Measurements from ENCODE around the gene A2M. TPM values are rescaled to one million over a fixed set of nuclear protein-coding genes. Genes with fewer than 3 reads are reported as not detected.

The A2M gene
- total and polyA plus RNA-seq, 10 of the 15 experiments (the other 5 are each of a cell fraction or from before 2014, with no cell fraction given) = 0.03 to 3.5 (median 0.20) TPM; not detected in 5

GRCh38 chr12:9079082-9079481 lies 36.6 kb downstream of the A2M start:
- no peak overlapping the region for H3K27ac ChIP-seq (ENCODE audit: control insufficient read depth, insufficient read depth)
- no peak overlapping the region for H2AFZ ChIP-seq (ENCODE audit: control insufficient read depth, low read depth, low read length)
- H3K36me3 ChIP-seq (ENCODE audit: control insufficient read depth in 2 of 2, insufficient read depth in 2 of 2, low read length in 1 of 2) = no peaks in the 10 kb centered on the region
- in situ Hi-C loops (cut with MboI) = no loop called here
- no peaks in the 10 kb centered on the region for H3K79me2 ChIP-seq (ENCODE audit: control insufficient read depth, insufficient read depth, low read length)
- FAIRE-seq (no peak), ATAC-seq (no peak), DNase-seq (ENCODE audit: low read depth, low spot score) (no peak)
- CTCF ChIA-PET = interaction anchor here (0.7 to 0.8 kb wide), 3 partner anchors 36 to 664 kb away, joined by 3 read pairs; no protein-coding TSS in a partner anchor
- H3K27me3 ChIP-seq (replicated peaks in 1 of 2; ENCODE audit: control insufficient read depth in 2 of 2, insufficient read depth in 2 of 2, low read length in 1 of 2) = no peaks in the 10 kb centered on the region; a peak in 1 of 4 replicates
- H3K9me3 ChIP-seq (replicated peaks; ENCODE audit: control insufficient read depth, insufficient read depth, low read length) = no peaks in the 10 kb centered on the region; the same call in 2 of the 3 replicates
- no peak overlapping the region for H3K9ac ChIP-seq (ENCODE audit: control insufficient read depth, insufficient read depth, low read length)
- no peaks in the 10 kb centered on the region for H3K4me1 ChIP-seq (ENCODE audit: control insufficient read depth, insufficient read depth, low read length)
- H4K20me1 ChIP-seq (ENCODE audit: control insufficient read depth, insufficient read depth) = no peaks in the 10 kb centered on the region
- 2% methylated on average over 3 of the region's 3 CpGs for WGBS (ENCODE audit: insufficient coverage, insufficient replicate concordance, low lambda C conversion rate, missing lambda C conversion rate)
- intact Hi-C loops (cut with micrococcal nuclease; ENCODE audit: unreplicated experiment) = no loop called here
- TF ChIP-seq NR2C1 (IDR thresholded peaks at IDR 0.05) (no peak), REST (IDR thresholded peaks at IDR 0.05; ENCODE audit: low read depth, low read length) (no peak)
- POLR2A ChIA-PET = no interaction called here
- SMC1A ChIA-PET (ENCODE audit: uncharacterized antibody, unreplicated experiment) = no interaction called here
- H3K4me2 ChIP-seq (ENCODE audit: control insufficient read depth, insufficient read depth) = no peak overlapping the region
- RAD21 ChIA-PET (ENCODE audit: unreplicated experiment) = no interaction called here
- H3K4me3 ChIP-seq = no peak overlapping the region
- no TSS peak for BruUV-seq (replicated peaks)
